Upper lobe of left lung (tissue), 4 donors: ENCODE data around the gene MANF.

Source experiments
- POLR2AphosphoS5 ChIP-seq, 2 donors: sonication (generic); formaldehyde crosslinking; IDR thresholded peaks; one replicate each; pipeline ENCODE4 v1.5.1; 2017; ENCODE audit warnings: antibody characterized with exemption in 2 of 2
- TF ChIP-seq, protein P1 (sequence below), 6 experiments: fragments of 450-650 bp in 4 of 6; fragments of 200-600 bp in 2 of 6; sonication (generic) in 2 of 6; IDR thresholded peaks; one replicate each; pipeline ENCODE4 v1.5.1; 2016 to 2019; ENCODE audit warnings: antibody characterized with exemption in 6 of 6

DNA sequence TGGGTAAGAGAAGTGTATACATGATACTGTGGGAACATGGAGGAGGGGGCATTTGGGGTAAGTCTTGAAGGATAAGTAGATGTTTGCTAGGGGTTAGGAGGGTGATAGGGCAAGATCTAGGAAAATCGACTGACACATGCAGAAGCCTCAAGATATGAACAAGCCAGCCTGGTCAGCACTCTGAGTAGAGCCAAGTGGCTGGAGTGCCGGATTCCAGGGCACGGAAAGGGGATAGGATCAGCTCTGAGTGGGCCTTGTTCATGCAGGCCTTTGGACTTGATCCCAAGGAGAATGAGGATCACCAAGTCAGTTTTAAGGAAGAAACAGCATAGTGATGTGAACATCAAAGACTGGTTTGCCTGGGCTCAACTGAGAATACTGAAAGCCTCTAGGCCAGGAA, 24.3 kb upstream of the MANF start:
- TF ChIP-seq, protein P1, sequence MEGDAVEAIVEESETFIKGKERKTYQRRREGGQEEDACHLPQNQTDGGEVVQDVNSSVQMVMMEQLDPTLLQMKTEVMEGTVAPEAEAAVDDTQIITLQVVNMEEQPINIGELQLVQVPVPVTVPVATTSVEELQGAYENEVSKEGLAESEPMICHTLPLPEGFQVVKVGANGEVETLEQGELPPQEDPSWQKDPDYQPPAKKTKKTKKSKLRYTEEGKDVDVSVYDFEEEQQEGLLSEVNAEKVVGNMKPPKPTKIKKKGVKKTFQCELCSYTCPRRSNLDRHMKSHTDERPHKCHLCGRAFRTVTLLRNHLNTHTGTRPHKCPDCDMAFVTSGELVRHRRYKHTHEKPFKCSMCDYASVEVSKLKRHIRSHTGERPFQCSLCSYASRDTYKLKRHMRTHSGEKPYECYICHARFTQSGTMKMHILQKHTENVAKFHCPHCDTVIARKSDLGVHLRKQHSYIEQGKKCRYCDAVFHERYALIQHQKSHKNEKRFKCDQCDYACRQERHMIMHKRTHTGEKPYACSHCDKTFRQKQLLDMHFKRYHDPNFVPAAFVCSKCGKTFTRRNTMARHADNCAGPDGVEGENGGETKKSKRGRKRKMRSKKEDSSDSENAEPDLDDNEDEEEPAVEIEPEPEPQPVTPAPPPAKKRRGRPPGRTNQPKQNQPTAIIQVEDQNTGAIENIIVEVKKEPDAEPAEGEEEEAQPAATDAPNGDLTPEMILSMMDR (IDR thresholded peaks at IDR 0.05), result no peak
- no peak for TF ChIP-seq POLR2AphosphoS5 (IDR thresholded peaks at IDR 0.05)
